Hepatocyte (in vitro differentiated cells): ENCODE results near the gene ZNRF3. TPM values are rescaled to one million over a fixed set of nuclear protein-coding genes. Genes with fewer than 3 reads are reported as not detected.

Experiments
- DNase-seq: peaks from one replicate; pipeline ENCODE4 v3.0.0-alpha.2; 2016; ENCODE audit warnings: low spot score
- H2AFZ ChIP-seq: fragments of 200-600 bp; sonication (generic); 2 replicates; pipeline ENCODE4 v1.6.0; 2016; ENCODE audit warnings: antibody characterized with exemption, mild to moderate bottlenecking
- H3K27ac ChIP-seq: fragments of 200-600 bp; sonication (generic); 2 replicates; pipeline ENCODE4 v1.5.1; 2016; ENCODE audit warnings: mild to moderate bottlenecking
- H3K27me3 ChIP-seq: fragments of 200-600 bp; sonication (generic); 2 replicates; pipeline ENCODE4 v1.6.1; 2016
- H3K36me3 ChIP-seq: fragments of 200-600 bp; sonication (generic); replicated peaks from 2 replicates; pipeline ENCODE4 v1.5.1; 2016; ENCODE audit warnings: low read depth; ENCODE audit not compliant: insufficient read depth
- H3K4me1 ChIP-seq: fragments of 200-600 bp; sonication (generic); 2 replicates; pipeline ENCODE4 v1.5.1; 2016; ENCODE audit warnings: mild to moderate bottlenecking, moderate library complexity; ENCODE audit not compliant: insufficient read depth
- H3K4me2 ChIP-seq: fragments of 200-600 bp; sonication (generic); 2 replicates; pipeline ENCODE4 v1.6.0; 2016
- H3K4me3 ChIP-seq: fragments of 200-600 bp; sonication (generic); 2 replicates; pipeline ENCODE4 v1.5.1; 2016; ENCODE audit warnings: mild to moderate bottlenecking
- H3K79me2 ChIP-seq: fragments of 200-600 bp; sonication (generic); 2 replicates; pipeline ENCODE4 v1.6.0; 2017; ENCODE audit warnings: mild to moderate bottlenecking
- H3K9me2 ChIP-seq: fragments of 200-600 bp; sonication (generic); replicated peaks from 2 replicates; pipeline ENCODE4 v1.6.0; 2017; ENCODE audit warnings: mild to moderate bottlenecking; ENCODE audit not compliant: insufficient read depth
- H3K9me3 ChIP-seq: fragments of 200-600 bp; sonication (generic); 2 replicates; pipeline ENCODE4 v1.5.1; 2016; ENCODE audit warnings: low read depth, mild to moderate bottlenecking
- H4K20me1 ChIP-seq: fragments of 200-600 bp; sonication (generic); 2 replicates; pipeline ENCODE4 v1.6.0; 2016; ENCODE audit warnings: mild to moderate bottlenecking; ENCODE audit not compliant: insufficient read depth, poor library complexity, severe bottlenecking
- EZH2 ChIP-seq: fragments of 200-600 bp; sonication (generic); IDR thresholded peaks from 2 replicates; pipeline ENCODE4 v1.6.1; 2016; ENCODE audit warnings: antibody characterized with exemption, mild to moderate bottlenecking, borderline replicate concordance
- EZH2phosphoT487 ChIP-seq: fragments of 200-600 bp; sonication (generic); IDR thresholded peaks from one replicate; pipeline ENCODE4 v1.6.1; 2018; ENCODE audit warnings: antibody characterized with exemption, mild to moderate bottlenecking, low read depth, moderate library complexity; ENCODE audit not compliant: unreplicated experiment, severe bottlenecking
- WGBS: methylation state at CpG from one replicate; pipeline ENCODE4 v1.1.6; 2016; ENCODE audit warnings: low lambda C conversion rate; ENCODE audit errors: missing lambda C conversion rate; 5-methylcytosine and 5-hydroxymethylcytosine counted together
- polyA plus RNA-seq: library from polyadenylated mRNA; unstranded; fragments of >200 nt; fragmentation: Nextera tagmentation; extraction: Ambion mirVana; gene quantifications from 2 replicates; pipeline ENCODE4 v1.2.1, GENCODE V29; 2016
- total RNA-seq: library from RNA; depleted of rRNA; stranded (reverse); fragments of >200 nt; gene quantifications from 2 replicates; pipeline ENCODE4 v1.2.3, GENCODE V29; 2014
- TF ChIP-seq, protein P1 (sequence below): fragments of 200-600 bp; sonication (generic); IDR thresholded peaks from 2 replicates; pipeline ENCODE4 v1.5.1; 2016; ENCODE audit warnings: antibody characterized with exemption, mild to moderate bottlenecking; ENCODE audit not compliant: poor library complexity

ZNRF3 gene
- total and polyA plus RNA-seq, 2 experiments from 2014 or later = 8.9 to 14.7 TPM

GRCh38 chr22:29087012-29087411 is 203.6 kb downstream of the ZNRF3 start:
- 97% methylated on average over 2 of the region's 2 CpGs for WGBS
- DNase-seq = no peak
- no peak overlapping the region for H2AFZ ChIP-seq
- no peaks in the 10 kb centered on the region for H4K20me1 ChIP-seq
- H3K4me3 ChIP-seq = no peak overlapping the region
- TF ChIP-seq, protein P1, sequence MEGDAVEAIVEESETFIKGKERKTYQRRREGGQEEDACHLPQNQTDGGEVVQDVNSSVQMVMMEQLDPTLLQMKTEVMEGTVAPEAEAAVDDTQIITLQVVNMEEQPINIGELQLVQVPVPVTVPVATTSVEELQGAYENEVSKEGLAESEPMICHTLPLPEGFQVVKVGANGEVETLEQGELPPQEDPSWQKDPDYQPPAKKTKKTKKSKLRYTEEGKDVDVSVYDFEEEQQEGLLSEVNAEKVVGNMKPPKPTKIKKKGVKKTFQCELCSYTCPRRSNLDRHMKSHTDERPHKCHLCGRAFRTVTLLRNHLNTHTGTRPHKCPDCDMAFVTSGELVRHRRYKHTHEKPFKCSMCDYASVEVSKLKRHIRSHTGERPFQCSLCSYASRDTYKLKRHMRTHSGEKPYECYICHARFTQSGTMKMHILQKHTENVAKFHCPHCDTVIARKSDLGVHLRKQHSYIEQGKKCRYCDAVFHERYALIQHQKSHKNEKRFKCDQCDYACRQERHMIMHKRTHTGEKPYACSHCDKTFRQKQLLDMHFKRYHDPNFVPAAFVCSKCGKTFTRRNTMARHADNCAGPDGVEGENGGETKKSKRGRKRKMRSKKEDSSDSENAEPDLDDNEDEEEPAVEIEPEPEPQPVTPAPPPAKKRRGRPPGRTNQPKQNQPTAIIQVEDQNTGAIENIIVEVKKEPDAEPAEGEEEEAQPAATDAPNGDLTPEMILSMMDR = no peak
- TF ChIP-seq EZH2phosphoT487 = no peak
- TF ChIP-seq EZH2 = no peak
- H3K9me3 ChIP-seq = no peaks in the 10 kb centered on the region
- peaks cover 7% of the 10 kb centered on the region for H3K79me2 ChIP-seq
- no peaks in the 10 kb centered on the region for H3K27me3 ChIP-seq
- no peaks in the 10 kb centered on the region for H3K4me1 ChIP-seq
- no peaks in the 10 kb centered on the region for H3K9me2 ChIP-seq
- H3K27ac ChIP-seq = no peak overlapping the region
- no peaks in the 10 kb centered on the region for H3K36me3 ChIP-seq
- no peak overlapping the region for H3K4me2 ChIP-seq

DNA sequence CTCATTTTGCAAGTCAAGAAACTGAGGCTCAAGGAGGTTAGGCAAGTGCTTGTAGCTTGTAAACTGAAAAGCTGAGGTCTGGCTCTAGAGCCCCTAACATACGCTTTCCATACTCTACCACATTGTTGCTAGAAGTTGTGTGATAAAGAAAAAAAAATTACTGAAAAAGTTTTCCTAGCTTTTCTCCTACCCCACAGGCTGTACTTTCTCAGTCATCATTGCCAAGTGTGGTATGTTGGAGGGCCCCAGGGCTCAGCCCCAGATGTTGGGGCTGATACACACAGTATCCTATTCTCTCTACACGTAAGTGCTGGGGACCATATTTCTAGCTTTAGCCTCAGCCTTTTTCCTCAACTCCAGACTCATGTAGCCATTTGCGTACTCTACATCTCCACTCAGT is 205.4 kb downstream of the ZNRF3 start:
- TF ChIP-seq EZH2phosphoT487 = no peak
- TF ChIP-seq, protein P1 = no peak
- TF ChIP-seq EZH2 = no peak
- no peak for DNase-seq
- Histone ChIP-seq H4K20me1 (no peaks in the 10 kb centered on the region), H3K9me2 (no peaks in the 10 kb centered on the region), H3K79me2 (peaks cover under 1% of the 10 kb centered on the region), H3K4me3 (no peak overlapping the region), H3K9me3 (no peaks in the 10 kb centered on the region), H3K27ac (no peak overlapping the region), H3K4me1 (peaks cover 4% of the 10 kb centered on the region), H3K36me3 (no peaks in the 10 kb centered on the region), H3K4me2 (no peak overlapping the region), H2AFZ (no peak overlapping the region), H3K27me3 (no peaks in the 10 kb centered on the region)
- 97% methylated on average over 3 of the region's 3 CpGs for WGBS

DNA sequence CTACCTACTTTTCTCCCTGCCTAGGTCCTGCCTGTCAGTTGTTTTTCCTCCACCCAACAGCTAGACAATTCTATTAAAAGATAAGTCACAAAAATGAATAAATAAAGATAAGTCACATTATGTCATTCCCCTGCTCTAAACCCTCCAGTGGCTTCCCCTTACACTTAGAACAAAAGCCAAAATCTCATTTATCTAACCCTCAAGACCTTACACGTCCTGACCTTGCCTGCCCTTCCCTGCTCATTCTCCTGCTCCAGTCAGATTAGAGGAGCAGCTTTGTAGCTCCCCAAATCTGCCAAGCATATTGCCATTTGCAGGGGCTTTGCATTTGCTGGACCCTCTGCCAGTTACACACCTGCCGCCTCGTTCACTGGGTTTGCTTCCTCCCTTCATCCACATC is 206.1 kb downstream of the ZNRF3 start:
- no peaks in the 10 kb centered on the region for H3K9me2 ChIP-seq
- H3K27ac ChIP-seq = no peak overlapping the region
- H3K4me2 ChIP-seq = no peak overlapping the region
- TF ChIP-seq EZH2 (no peak), EZH2phosphoT487 (no peak)
- TF ChIP-seq, protein P1 = no peak
- no peak for DNase-seq
- no peaks in the 10 kb centered on the region for H3K9me3 ChIP-seq
- no peaks in the 10 kb centered on the region for H3K27me3 ChIP-seq
- WGBS = 78% methylated on average over 3 of the region's 3 CpGs
- no peak overlapping the region for H3K4me3 ChIP-seq
- no peaks in the 10 kb centered on the region for H3K79me2 ChIP-seq
- H2AFZ ChIP-seq = no peak overlapping the region
- H3K4me1 ChIP-seq = peaks cover 4% of the 10 kb centered on the region
- H4K20me1 ChIP-seq = no peaks in the 10 kb centered on the region
- H3K36me3 ChIP-seq = no peaks in the 10 kb centered on the region

- no peak overlapping the region for H2AFZ ChIP-seq
- no peak overlapping the region for H3K27ac ChIP-seq
- H3K79me2 ChIP-seq = no peaks in the 10 kb centered on the region
- H3K36me3 ChIP-seq = no peaks in the 10 kb centered on the region
- TF ChIP-seq, protein P1 = no peak
- TF ChIP-seq EZH2 (no peak), EZH2phosphoT487 (no peak)
- H3K4me1 ChIP-seq = peaks cover 4% of the 10 kb centered on the region
- no peaks in the 10 kb centered on the region for H3K27me3 ChIP-seq
- no peak overlapping the region for H3K4me2 ChIP-seq
- no peaks in the 10 kb centered on the region for H3K9me2 ChIP-seq
- no peak overlapping the region for H3K4me3 ChIP-seq
- H3K9me3 ChIP-seq = no peaks in the 10 kb centered on the region
- H4K20me1 ChIP-seq = no peaks in the 10 kb centered on the region
- 70% methylated on average over 3 of the region's 3 CpGs for WGBS
- no peak for DNase-seq
Observed at GRCh38 chr22:29090039-29090438, 206.7 kb downstream of the ZNRF3 start.
